BE2C (cell line): ENCODE data around the gene CLCN4.

Experiments used
- DNase-seq: peaks from one replicate; pipeline ENCODE4 v3.0.0-alpha.2; 2020
- H3K27me3 ChIP-seq: fragments of 250-450 bp; sonication (Bioruptor Pico); 2 replicates; pipeline ENCODE4 v1.5.1; 2020; ENCODE audit warnings: mild to moderate bottlenecking
- H3K36me3 ChIP-seq: fragments of 250-450 bp; sonication (Bioruptor Pico); 2 replicates; pipeline ENCODE4 v1.5.1; 2020; ENCODE audit warnings: mild to moderate bottlenecking
- H3K4me1 ChIP-seq: fragments of 250-450 bp; sonication (Bioruptor Pico); 2 replicates; pipeline ENCODE4 v1.5.1; 2020
- H3K4me3 ChIP-seq: 2 replicates; pipeline ENCODE4 v1.5.1; 2011; ENCODE audit warnings: low read depth, low read length
- H3K9me3 ChIP-seq: fragments of 250-450 bp; sonication (Bioruptor Pico); 2 replicates; pipeline ENCODE4 v1.5.1; 2020
- TF ChIP-seq, protein P1 (sequence below): IDR thresholded peaks from 2 replicates; pipeline ENCODE4 v1.5.1; 2012; ENCODE audit warnings: mild to moderate bottlenecking, low read depth, low read length

CLCN4 gene

DNA sequence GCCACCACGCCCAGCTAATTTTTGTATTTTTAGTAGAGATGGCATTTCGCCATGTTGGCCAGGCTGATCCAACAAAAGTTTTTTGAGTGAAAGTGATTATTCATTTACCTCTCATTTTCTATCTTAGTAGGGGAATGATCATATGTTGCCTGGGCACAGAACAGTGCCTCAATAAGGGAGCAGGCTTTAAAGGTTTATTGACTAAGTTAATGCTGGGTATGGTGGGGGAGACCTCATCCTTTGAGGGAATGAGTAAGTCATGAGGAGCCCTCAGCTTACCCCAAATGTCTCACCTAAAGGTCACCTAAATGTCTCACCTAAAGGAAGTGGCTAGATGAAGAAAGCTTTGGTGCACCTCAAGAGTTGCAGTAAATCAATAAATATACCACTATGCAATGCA is 109.0 kb downstream of the CLCN4 start:
- Histone ChIP-seq H3K27me3 (no peaks in the 10 kb centered on the region), H3K36me3 (no peaks in the 10 kb centered on the region), H3K4me3 (no peak overlapping the region), H3K9me3 (no peaks in the 10 kb centered on the region), H3K4me1 (no peaks in the 10 kb centered on the region)
- no peak for DNase-seq
- TF ChIP-seq, protein P1, sequence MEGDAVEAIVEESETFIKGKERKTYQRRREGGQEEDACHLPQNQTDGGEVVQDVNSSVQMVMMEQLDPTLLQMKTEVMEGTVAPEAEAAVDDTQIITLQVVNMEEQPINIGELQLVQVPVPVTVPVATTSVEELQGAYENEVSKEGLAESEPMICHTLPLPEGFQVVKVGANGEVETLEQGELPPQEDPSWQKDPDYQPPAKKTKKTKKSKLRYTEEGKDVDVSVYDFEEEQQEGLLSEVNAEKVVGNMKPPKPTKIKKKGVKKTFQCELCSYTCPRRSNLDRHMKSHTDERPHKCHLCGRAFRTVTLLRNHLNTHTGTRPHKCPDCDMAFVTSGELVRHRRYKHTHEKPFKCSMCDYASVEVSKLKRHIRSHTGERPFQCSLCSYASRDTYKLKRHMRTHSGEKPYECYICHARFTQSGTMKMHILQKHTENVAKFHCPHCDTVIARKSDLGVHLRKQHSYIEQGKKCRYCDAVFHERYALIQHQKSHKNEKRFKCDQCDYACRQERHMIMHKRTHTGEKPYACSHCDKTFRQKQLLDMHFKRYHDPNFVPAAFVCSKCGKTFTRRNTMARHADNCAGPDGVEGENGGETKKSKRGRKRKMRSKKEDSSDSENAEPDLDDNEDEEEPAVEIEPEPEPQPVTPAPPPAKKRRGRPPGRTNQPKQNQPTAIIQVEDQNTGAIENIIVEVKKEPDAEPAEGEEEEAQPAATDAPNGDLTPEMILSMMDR = no peak

DNA sequence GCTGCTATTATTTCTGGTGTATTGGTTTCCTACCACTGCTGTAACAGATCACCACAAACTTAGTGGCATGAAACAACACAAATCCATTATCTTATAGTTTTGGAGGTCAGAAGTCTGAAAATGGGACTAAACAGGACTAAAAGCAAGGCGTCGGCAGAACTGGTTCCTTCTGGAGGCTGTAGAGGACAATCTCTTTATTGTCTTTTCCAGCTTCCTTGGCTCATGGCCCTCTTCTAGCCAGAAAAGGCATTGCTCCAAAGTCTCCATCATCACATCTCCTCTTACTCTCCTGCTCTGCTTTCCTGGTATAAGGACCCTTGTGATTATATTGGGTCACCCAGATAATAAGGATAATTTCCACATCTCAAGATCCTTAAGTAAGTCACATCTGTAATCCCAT is 121.9 kb downstream of the CLCN4 start:
- Histone ChIP-seq H3K4me1 (no peaks in the 10 kb centered on the region), H3K36me3 (no peaks in the 10 kb centered on the region), H3K9me3 (no peaks in the 10 kb centered on the region), H3K27me3 (no peaks in the 10 kb centered on the region), H3K4me3 (no peak overlapping the region)
- TF ChIP-seq, protein P1 = no peak
- DNase-seq = no peak

DNA sequence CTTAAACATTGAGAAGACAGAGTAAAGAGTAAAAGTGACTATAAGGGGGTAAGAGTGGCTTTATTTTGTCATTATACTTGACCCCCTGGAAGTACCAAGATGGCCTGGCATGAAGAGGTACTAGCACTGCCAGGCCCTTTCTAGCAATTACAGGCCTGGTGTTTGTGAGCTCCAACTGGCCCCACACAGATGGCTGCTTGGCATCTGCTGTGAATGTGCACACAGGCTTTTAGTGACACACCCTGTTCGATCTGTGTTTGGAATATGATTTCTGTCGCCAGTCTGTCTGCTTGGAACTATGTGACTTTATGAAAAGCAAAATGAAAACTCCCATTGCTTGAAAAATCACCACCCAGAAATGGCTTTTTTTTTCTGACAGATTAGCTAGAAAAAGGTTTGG is 123.3 kb downstream of the CLCN4 start:
- Histone ChIP-seq H3K4me3 (no peak overlapping the region), H3K9me3 (no peaks in the 10 kb centered on the region), H3K4me1 (no peaks in the 10 kb centered on the region), H3K36me3 (no peaks in the 10 kb centered on the region), H3K27me3 (no peaks in the 10 kb centered on the region)
- TF ChIP-seq, protein P1 = no peak
- peak; percentile 24 for DNase-seq

DNA sequence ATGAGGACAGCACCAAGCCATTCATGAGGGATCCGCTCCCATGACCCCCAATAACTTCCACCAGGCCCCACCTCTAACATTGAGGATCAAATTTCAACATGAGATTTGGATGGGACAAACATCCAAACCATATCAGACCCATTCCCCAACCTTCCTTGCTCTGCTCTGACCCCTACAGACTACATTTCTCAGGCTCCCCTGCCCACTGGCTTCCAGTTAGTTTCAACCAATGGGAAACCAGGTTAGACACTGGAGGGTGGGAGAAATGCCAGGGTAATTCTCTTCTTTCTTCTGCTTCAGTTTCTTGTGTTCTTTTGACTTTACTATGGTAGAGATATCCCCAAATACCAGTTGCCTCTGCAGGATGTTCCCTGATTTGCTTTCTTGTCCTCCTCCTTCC is 125.7 kb downstream of the CLCN4 start:
- DNase-seq = no peak
- Histone ChIP-seq H3K27me3 (no peaks in the 10 kb centered on the region), H3K4me1 (no peaks in the 10 kb centered on the region), H3K36me3 (no peaks in the 10 kb centered on the region), H3K4me3 (no peak overlapping the region), H3K9me3 (no peaks in the 10 kb centered on the region)
- TF ChIP-seq, protein P1 = no peak

DNA sequence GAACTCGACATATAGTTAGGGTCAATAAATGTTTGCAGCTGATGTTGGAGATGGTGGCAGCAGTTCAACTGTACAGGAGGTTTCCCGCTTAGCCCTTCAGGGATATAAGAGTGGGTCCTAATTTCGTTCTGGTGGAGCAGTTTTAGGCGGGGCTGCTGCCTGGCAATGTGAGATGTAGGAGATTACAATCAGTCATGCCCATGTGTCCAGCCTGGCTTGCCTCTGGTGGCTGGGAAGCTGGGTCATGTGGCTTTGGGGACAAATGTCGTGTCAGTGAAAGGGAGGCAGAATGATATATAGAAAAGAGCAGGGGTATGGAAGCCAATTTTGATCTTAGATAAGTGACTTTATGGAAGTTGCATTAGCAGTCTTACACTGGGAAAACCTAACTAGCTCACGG is 129.4 kb downstream of the CLCN4 start:
- Histone ChIP-seq H3K27me3 (no peaks in the 10 kb centered on the region), H3K9me3 (no peaks in the 10 kb centered on the region)
- peak; percentile 51 for DNase-seq

More for the DNA sequence above, 129.4 kb downstream of the CLCN4 start:
- H3K4me1 ChIP-seq = no peaks in the 10 kb centered on the region
- no peaks in the 10 kb centered on the region for H3K36me3 ChIP-seq
- TF ChIP-seq, protein P1 = no peak
- no peak overlapping the region for H3K4me3 ChIP-seq
